Measurements from ENCODE around the gene GABARAP.

Gene GABARAP

GRCh38 chr17:7214300-7215135 is 27.7 kb downstream of the GABARAP start:
- TF ChIP-seq CTCF (conservative IDR thresholded peaks at IDR 0.05) (peak; percentile 55), ZFX (IDR thresholded peaks at IDR 0.05) (no peak)

GRCh38 chr17:7213895-7214299 is 28.4 kb downstream of the GABARAP start:
- no peak for TF ChIP-seq ZFX (IDR thresholded peaks at IDR 0.05)
- no peak; the same call in 1 of the 2 replicates for TF ChIP-seq CTCF (conservative IDR thresholded peaks at IDR 0.05)
- no peak overlapping the region for H3K27ac ChIP-seq

More at GRCh38 chr17:7214300-7215135, 27.7 kb downstream of the GABARAP start:
- no peak overlapping the region for H3K27ac ChIP-seq

GRCh38 chr17:7211491-7212273 is 30.6 kb downstream of the GABARAP start:
- H3K27ac ChIP-seq: no peak overlapping the region
- TF ChIP-seq CTCF (conservative IDR thresholded peaks at IDR 0.05) (no peak), ZFX (IDR thresholded peaks at IDR 0.05) (no peak)

- no peak overlapping the region for H3K27ac ChIP-seq
- TF ChIP-seq CTCF (conservative IDR thresholded peaks at IDR 0.05) (no peak), ZFX (IDR thresholded peaks at IDR 0.05) (no peak)
These were observed 33.3 kb downstream of the GABARAP start for GRCh38 chr17:7208754-7209460.

- TF ChIP-seq ZFX (IDR thresholded peaks at IDR 0.05): no peak
- no peak for TF ChIP-seq CTCF (conservative IDR thresholded peaks at IDR 0.05)
- no peak overlapping the region for H3K27ac ChIP-seq
These were observed 34.1 kb downstream of the GABARAP start for GRCh38 chr17:7208027-7208571.

GRCh38 chr17:7207120-7208001 is 34.9 kb downstream of the GABARAP start:
- TF ChIP-seq CTCF (conservative IDR thresholded peaks at IDR 0.05) (no peak), ZFX (IDR thresholded peaks at IDR 0.05) (no peak)
- H3K27ac ChIP-seq: no peak overlapping the region
